Measurements from ENCODE around the gene KCNK18.
"Not testable (repeated sequence)": the region's sequence is repeated elsewhere in the genome, so short reads cannot be mapped to it uniquely, and the experiment has no call there.

Gene KCNK18

GRCh38 chr10:117178190-117178589, 19.1 kb upstream of the KCNK18 start:
- DNase-seq (ENCODE audit: low read depth, low spot score): no peak
- no peak overlapping the region for H3K4me3 ChIP-seq
- H3K9me3 ChIP-seq (ENCODE audit: low read depth, low read length): no peaks in the 10 kb centered on the region
- H3K9ac ChIP-seq (ENCODE audit: insufficient read length): no peak overlapping the region
- H3K27ac ChIP-seq: no peak overlapping the region
- no peaks in the 10 kb centered on the region for H3K36me3 ChIP-seq (ENCODE audit: insufficient read depth, low read length)
- TF ChIP-seq FOXP2 (optimal IDR thresholded peaks at IDR 0.05; ENCODE audit: control extremely low read depth, extremely low read length, insufficient read depth): no peak
- TF ChIP-seq POLR2AphosphoS5 (IDR thresholded peaks at IDR 0.05; ENCODE audit: borderline replicate concordance, low read depth, low read length): no peak
- TF ChIP-seq EZH2 (IDR thresholded peaks at IDR 0.05): no peak

- no peak overlapping the region for H3K4me3 ChIP-seq
- no peaks in the 10 kb centered on the region for H3K36me3 ChIP-seq (ENCODE audit: insufficient read depth, low read length)
- H3K9ac ChIP-seq (ENCODE audit: insufficient read length): no peak overlapping the region
- no peak overlapping the region for H3K27ac ChIP-seq
- no peaks in the 10 kb centered on the region for H3K9me3 ChIP-seq (ENCODE audit: low read depth, low read length)
- TF ChIP-seq POLR2AphosphoS5 (IDR thresholded peaks at IDR 0.05; ENCODE audit: borderline replicate concordance, low read depth, low read length): no peak
- TF ChIP-seq EZH2 (IDR thresholded peaks at IDR 0.05): no peak
- TF ChIP-seq FOXP2 (optimal IDR thresholded peaks at IDR 0.05; ENCODE audit: control extremely low read depth, extremely low read length, insufficient read depth): no peak
- no peak for DNase-seq (ENCODE audit: low read depth, low spot score)
Measured at GRCh38 chr10:117184296-117184695, 13.0 kb upstream of the KCNK18 start.

GRCh38 chr10:117184821-117185220, 12.5 kb upstream of the KCNK18 start:
- no peak for TF ChIP-seq POLR2AphosphoS5 (IDR thresholded peaks at IDR 0.05; ENCODE audit: borderline replicate concordance, low read depth, low read length)
- TF ChIP-seq EZH2 (IDR thresholded peaks at IDR 0.05): no peak
- no peak for TF ChIP-seq FOXP2 (optimal IDR thresholded peaks at IDR 0.05; ENCODE audit: control extremely low read depth, extremely low read length, insufficient read depth)

GRCh38 chr10:117185817-117186216, 11.5 kb upstream of the KCNK18 start:
- H3K9ac ChIP-seq (ENCODE audit: insufficient read length); H3K4me3 ChIP-seq; DNase-seq (ENCODE audit: low read depth, low spot score); H3K9me3 ChIP-seq (ENCODE audit: low read depth, low read length); H3K36me3 ChIP-seq (ENCODE audit: insufficient read depth, low read length); H3K27ac ChIP-seq: not testable (repeated sequence)

More at GRCh38 chr10:117184821-117185220, 12.5 kb upstream of the KCNK18 start:
- Histone ChIP-seq H3K9me3 (ENCODE audit: low read depth, low read length) (no peaks in the 10 kb centered on the region), H3K27ac (no peak overlapping the region), H3K36me3 (ENCODE audit: insufficient read depth, low read length) (no peaks in the 10 kb centered on the region), H3K4me3 (no peak overlapping the region), H3K9ac (ENCODE audit: insufficient read length) (no peak overlapping the region)
- no peak for DNase-seq (ENCODE audit: low read depth, low spot score)

GRCh38 chr10:117186832-117187615, 10.3 kb upstream of the KCNK18 start:
- Histone ChIP-seq H3K36me3 (ENCODE audit: insufficient read depth, low read length) (no peaks in the 10 kb centered on the region), H3K9me3 (ENCODE audit: low read depth, low read length) (no peaks in the 10 kb centered on the region), H3K27ac (no peak overlapping the region), H3K9ac (ENCODE audit: insufficient read length) (no peak overlapping the region), H3K4me3 (no peak overlapping the region)
- no peak for TF ChIP-seq EZH2 (IDR thresholded peaks at IDR 0.05)
- no peak for TF ChIP-seq POLR2AphosphoS5 (IDR thresholded peaks at IDR 0.05; ENCODE audit: borderline replicate concordance, low read depth, low read length)
- no peak for TF ChIP-seq FOXP2 (optimal IDR thresholded peaks at IDR 0.05; ENCODE audit: control extremely low read depth, extremely low read length, insufficient read depth)
- DNase-seq (ENCODE audit: low read depth, low spot score): no peak

DNA sequence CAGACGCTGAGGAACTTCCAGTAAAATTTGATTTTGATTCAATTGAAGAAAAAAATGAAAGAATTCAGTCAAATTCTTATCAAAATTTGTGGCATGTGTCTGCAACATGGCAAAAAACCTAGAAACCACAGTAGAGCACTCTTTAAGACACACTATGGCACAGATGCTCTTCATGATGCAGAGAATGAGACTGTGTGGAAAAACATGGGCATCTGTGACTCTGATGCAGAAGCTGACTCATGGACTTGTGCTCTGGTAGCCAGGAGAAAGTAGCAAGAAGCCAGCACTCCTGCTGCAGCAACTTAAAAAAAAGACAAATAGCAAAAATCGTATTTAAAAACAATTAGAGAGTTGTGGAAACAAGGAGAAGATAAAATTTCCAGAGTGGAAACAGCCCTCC, 8.9 kb upstream of the KCNK18 start:
- Histone ChIP-seq H3K36me3 (ENCODE audit: insufficient read depth, low read length) (no peaks in the 10 kb centered on the region), H3K9ac (ENCODE audit: insufficient read length) (no peak overlapping the region), H3K27ac (no peak overlapping the region), H3K4me3 (no peak overlapping the region), H3K9me3 (ENCODE audit: low read depth, low read length) (no peaks in the 10 kb centered on the region)
- TF ChIP-seq EZH2 (IDR thresholded peaks at IDR 0.05) (no peak), FOXP2 (optimal IDR thresholded peaks at IDR 0.05; ENCODE audit: control extremely low read depth, extremely low read length, insufficient read depth) (no peak), POLR2AphosphoS5 (IDR thresholded peaks at IDR 0.05; ENCODE audit: borderline replicate concordance, low read depth, low read length) (no peak)
- no peak for DNase-seq (ENCODE audit: low read depth, low spot score)

GRCh38 chr10:117189557-117189956, 7.7 kb upstream of the KCNK18 start:
- Histone ChIP-seq H3K9me3 (ENCODE audit: low read depth, low read length) (no peaks in the 10 kb centered on the region), H3K36me3 (ENCODE audit: insufficient read depth, low read length) (no peaks in the 10 kb centered on the region), H3K9ac (ENCODE audit: insufficient read length) (no peak overlapping the region), H3K27ac (no peak overlapping the region), H3K4me3 (no peak overlapping the region)
- no peak for DNase-seq (ENCODE audit: low read depth, low spot score)
- no peak for TF ChIP-seq POLR2AphosphoS5 (IDR thresholded peaks at IDR 0.05; ENCODE audit: borderline replicate concordance, low read depth, low read length)
- TF ChIP-seq EZH2 (IDR thresholded peaks at IDR 0.05): no peak
- no peak for TF ChIP-seq FOXP2 (optimal IDR thresholded peaks at IDR 0.05; ENCODE audit: control extremely low read depth, extremely low read length, insufficient read depth)

DNA sequence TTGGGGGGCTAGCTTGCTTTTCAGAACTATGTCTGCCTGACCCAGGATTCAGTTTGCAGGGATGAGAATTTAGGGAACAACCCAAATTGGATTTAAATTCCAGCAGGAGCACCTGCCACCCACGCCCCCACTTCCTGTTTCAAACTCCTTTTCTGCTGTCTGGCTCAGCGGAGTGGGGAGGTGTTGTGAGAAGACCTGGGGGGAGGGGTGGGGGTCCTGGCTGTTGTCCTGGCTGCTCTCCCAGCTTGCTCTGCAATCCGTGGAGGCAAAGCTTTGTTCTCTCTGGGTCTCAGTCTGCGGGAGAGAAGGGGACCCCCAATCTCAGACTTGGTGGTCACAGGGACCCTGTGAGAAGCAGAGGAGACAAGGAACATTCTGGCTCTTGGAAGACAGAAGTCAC, 799 bp downstream of the KCNK18 start:
- TF ChIP-seq FOXP2 (optimal IDR thresholded peaks at IDR 0.05; ENCODE audit: control extremely low read depth, extremely low read length, insufficient read depth): no peak
- TF ChIP-seq EZH2 (IDR thresholded peaks at IDR 0.05): no peak
- TF ChIP-seq POLR2AphosphoS5 (IDR thresholded peaks at IDR 0.05; ENCODE audit: borderline replicate concordance, low read depth, low read length): no peak
- Histone ChIP-seq H3K4me3 (no peak overlapping the region), H3K9me3 (ENCODE audit: low read depth, low read length) (no peaks in the 10 kb centered on the region), H3K27ac (no peak overlapping the region), H3K36me3 (ENCODE audit: insufficient read depth, low read length) (no peaks in the 10 kb centered on the region), H3K9ac (ENCODE audit: insufficient read length) (no peak overlapping the region)
- no peak for DNase-seq (ENCODE audit: low read depth, low spot score)

GRCh38 chr10:117201826-117202225, 4.5 kb downstream of the KCNK18 start:
- DNase-seq (ENCODE audit: low read depth, low spot score): no peak
- Histone ChIP-seq H3K4me3 (no peak overlapping the region), H3K9ac (ENCODE audit: insufficient read length) (no peak overlapping the region), H3K27ac (no peak overlapping the region), H3K9me3 (ENCODE audit: low read depth, low read length) (no peaks in the 10 kb centered on the region), H3K36me3 (ENCODE audit: insufficient read depth, low read length) (no peaks in the 10 kb centered on the region)
- TF ChIP-seq POLR2AphosphoS5 (IDR thresholded peaks at IDR 0.05; ENCODE audit: borderline replicate concordance, low read depth, low read length): no peak
- no peak for TF ChIP-seq FOXP2 (optimal IDR thresholded peaks at IDR 0.05; ENCODE audit: control extremely low read depth, extremely low read length, insufficient read depth)
- no peak for TF ChIP-seq EZH2 (IDR thresholded peaks at IDR 0.05)
